NCI-H526 (cell line): Measurements from ENCODE around the gene AVL9.
"Not testable (repeated sequence)": the region's sequence is repeated elsewhere in the genome, so short reads cannot be mapped to it uniquely, and the experiment has no call there.

Source experiments
- DNase-seq, 2 experiments: peaks; one replicate each; lab custom pipeline; 2025; lab: John Stamatoyannopoulos, UW

The AVL9 gene

DNA sequence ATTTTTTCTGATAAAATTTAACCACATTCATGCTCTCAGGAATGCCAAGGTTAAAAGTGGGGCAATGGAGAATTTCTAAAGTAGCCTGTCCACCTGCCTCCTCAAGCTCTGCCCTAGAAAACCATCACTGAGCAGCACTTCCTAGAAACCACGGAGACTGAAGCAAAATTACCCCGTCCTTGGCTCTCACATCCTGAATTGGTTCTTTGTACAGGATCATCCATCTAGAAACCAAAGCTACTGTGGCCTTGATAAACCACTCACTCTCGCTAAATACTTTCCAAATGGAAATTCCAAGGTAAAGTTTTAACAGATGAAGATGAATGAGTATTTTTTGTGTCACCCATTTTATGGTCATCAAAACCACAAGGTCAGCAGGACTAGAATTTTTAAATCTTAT is 96.6 kb downstream of the AVL9 start:
- no peak for DNase-seq

DNA sequence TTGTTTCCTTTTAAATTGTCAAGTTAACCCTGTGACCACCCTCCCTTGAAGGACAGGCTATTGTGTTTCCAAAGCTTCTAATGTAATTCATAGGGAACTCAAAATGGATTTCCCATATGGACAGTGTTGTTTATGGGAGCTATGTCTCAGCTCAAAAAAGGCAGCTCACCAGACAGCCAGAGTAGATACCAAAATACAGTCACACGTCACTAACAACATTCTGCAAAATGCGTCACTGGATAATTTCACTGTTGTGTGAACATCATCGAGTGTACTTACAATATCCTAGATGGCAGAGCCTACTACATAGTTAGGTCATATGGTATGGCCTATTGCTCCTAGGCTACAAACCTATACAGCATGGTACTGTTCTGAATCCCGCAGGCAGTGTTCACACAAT is 97.4 kb downstream of the AVL9 start:
- no peak for DNase-seq

DNA sequence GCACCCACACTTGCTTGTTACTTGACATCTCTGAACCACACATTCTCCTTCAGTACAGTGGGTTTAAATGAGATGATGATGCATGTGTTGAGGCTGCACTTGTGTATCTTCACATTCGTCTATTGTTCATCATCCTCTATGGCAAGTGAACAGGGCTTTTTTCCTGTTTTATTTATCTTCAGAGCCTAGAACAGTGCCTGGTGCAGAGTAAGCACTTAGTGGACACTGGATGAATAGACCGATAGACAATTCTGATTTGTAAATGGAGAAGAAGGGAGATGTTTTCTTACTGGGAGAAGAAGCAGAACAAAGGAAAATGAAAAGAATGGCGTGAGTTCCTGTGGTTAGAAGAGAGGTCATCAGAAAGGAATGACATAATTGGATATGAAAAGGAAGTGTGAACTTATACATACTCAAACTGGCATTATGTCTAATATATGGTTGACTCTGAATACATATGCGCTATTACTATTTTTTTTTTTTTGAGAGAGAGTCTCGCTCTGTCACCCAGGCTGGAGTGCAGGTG is 99.7 kb downstream of the AVL9 start:
- no peak for DNase-seq

GRCh38 chr7:32601196-32601595 is 105.9 kb downstream of the AVL9 start:
- DNase-seq = not testable (repeated sequence)

- DNase-seq = no peak
Measured at GRCh38 chr7:32602470-32602869, 107.2 kb downstream of the AVL9 start.

- not testable (repeated sequence) for DNase-seq
Measured at GRCh38 chr7:32603492-32603891, 108.2 kb downstream of the AVL9 start.

DNA sequence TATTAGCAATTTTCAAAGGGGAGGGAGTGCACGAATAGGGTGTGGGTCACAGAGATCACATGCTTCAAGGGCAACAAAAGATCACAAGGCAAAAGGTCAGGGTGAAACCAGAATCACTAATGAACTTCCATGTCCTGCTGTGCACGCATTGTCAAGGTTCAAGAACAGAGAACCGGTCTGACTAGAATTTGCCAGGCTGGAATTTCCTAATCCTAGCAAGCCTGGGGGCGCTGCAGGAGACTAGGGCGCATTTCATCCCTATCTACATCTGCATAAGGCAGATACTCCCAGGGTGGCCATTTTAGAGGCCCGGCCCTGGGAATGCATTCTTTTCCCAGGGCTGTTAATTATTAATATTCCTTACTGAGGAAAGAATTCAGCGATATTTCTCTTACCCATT is 108.8 kb downstream of the AVL9 start:
- not testable (repeated sequence) for DNase-seq

GRCh38 chr7:32605032-32605431 is 109.7 kb downstream of the AVL9 start:
- no peak for DNase-seq

DNA sequence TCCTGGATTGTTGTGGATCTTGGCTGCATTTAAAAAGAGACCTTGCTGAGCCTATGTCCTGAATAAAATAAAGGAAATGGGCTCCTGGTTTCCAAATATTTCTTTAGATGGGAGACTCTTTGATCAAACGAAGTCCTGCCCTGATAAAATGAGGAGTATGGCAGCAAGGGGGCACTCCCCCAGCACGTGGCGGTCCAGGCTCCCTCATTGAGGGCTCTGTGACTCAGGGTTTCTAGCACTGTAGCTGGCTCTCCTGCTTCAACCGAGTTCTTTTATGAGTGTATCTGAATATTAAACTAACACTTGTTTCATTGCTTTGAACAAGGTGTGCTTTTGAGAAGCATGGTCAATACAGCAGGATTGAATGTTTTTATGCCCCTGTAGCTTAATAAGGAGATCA is 114.2 kb downstream of the AVL9 start:
- no peak for DNase-seq

DNA sequence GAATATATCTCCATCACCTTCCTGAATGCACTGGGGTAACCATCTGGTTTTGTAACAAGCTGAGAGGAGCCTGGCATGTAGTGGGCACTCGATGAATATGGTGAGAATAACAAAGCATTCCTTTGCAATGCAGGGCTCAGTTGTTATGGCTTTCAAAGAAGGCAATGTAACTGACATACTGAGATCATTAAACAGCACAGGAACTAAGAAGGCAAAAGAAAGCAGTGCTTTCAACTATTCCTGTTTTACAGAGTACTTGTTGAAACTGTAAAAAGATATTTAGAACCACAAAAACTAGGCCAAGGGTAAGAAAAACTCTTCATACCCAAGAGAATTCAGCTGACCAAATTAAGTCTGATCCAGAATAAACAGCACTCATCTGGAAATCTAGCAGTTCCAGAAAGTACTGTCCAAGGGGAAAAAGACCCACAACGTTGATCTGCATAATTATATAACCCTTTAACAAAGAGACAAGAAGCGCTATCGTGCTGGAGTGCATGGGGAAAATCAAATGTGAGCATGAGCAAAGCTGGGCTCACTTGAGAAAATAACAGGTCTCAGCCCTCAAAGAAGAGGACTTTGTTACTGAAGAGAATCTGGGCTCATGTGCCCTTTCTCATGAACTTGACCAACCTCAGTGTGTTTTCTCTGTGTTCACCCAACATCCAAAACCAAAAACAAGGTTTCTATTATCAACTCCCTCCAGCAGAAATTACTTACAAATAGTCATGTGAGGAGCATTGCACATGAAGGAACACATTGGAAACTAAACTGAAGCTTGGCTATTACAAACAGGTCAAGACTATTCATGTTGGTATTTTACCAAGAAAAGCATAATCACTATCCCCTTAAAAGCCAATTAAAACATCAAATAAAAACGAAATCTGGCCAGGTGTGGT is 116.2 kb downstream of the AVL9 start:
- DNase-seq = no peak

- DNase-seq = no peak
Measured at GRCh38 chr7:32616625-32617024, 121.3 kb downstream of the AVL9 start.

DNA sequence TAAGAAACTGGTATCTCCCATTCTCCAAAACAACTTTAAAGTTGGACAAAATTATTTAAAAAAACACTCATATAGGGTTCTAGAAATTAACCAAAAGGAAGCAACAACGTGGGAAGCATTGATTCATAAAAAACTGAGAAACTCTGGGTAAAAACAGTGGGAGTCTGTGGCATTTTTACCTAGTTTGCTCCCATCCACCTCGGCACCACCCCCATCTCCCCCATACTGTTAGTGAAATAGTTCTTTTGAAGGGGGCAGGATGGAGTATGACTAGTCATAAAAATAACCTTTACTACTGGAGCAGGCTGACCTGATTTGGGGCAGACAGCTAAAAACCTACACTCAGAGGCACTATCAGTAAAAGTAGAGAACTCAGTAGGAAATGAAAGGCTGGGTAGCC is 123.2 kb downstream of the AVL9 start:
- DNase-seq = no peak

GRCh38 chr7:32618987-32619386 is 123.7 kb downstream of the AVL9 start:
- no peak for DNase-seq

DNA sequence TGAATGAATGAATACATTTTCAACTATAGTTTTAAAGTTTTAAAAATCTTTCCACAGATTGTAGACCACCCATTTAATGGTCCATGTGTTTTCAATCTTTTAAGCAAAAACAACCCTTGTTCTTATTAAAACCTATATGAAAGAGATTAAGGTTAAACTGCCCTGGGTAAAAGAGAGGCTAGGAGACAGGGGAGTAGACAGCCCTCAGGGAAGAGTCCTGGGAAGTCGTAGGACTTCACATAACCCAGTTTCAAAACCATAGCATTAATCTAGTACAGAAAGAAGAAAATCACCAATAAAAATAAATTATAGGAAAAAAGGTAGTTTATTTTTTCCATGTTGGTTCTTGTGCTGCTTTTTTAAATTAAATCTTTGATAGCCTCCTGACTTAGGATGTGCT is 124.1 kb downstream of the AVL9 start:
- DNase-seq = not testable (repeated sequence)

DNA sequence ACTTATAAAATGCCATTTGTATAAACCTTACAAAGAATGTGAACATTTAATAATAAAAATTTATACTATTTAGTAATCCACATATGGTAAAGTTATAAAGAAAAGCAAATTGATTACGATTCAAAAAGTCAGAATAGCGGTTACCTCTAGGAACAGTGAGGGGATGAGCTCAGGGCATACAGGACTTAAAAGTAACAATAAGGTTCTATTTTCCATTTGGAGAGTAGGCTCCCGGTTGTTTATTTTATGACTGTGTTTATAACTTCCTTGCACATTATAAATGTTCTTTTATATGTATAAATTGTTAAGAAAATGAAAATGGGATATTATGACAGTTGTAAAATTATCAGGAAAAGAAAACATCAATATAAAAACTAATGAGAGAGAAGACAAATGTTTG is 135.7 kb downstream of the AVL9 start:
- DNase-seq = no peak

- DNase-seq = not testable (repeated sequence)
Measured at GRCh38 chr7:32631590-32632497, 136.6 kb downstream of the AVL9 start.

- not testable (repeated sequence) for DNase-seq
Measured at GRCh38 chr7:32633446-32633845, 138.2 kb downstream of the AVL9 start.

GRCh38 chr7:32634798-32635393 is 139.6 kb downstream of the AVL9 start:
- DNase-seq = not testable (repeated sequence)

GRCh38 chr7:32636725-32637462 is 141.6 kb downstream of the AVL9 start:
- not testable (repeated sequence) for DNase-seq

GRCh38 chr7:32637611-32638010 is 142.3 kb downstream of the AVL9 start:
- DNase-seq = not testable (repeated sequence)
